A204.1 (cell line): ENCODE measurements around the gene LDLRAD4.

Experiments used
- FAIRE-seq: peaks from 2 replicates; lab custom pipeline; 2012; peaks lifted over from hg19 to GRCh38; lab: Jason Lieb, UNC

Gene LDLRAD4

GRCh38 chr18:13409026-13409425, 190.5 kb downstream of the LDLRAD4 start:
- no peak for FAIRE-seq

DNA sequence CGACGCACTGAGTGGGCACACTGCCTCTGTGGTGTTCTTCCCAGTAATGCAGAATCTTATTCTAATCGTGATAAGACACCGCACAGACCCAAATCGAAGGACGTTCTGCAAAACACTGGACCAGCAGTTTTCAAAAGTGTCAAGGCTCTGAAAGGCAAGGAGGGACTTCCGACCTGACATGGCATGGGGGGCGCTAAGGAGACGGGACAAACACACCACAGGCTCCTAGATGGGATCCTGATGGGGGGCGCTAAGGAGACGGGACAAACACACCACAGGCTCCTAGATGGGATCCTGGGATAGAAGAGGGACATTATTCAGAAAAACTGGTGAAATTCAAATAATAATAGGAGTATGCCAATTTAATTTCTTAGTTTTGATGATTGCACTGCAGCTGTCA, 191.4 kb downstream of the LDLRAD4 start:
- no peak for FAIRE-seq

DNA sequence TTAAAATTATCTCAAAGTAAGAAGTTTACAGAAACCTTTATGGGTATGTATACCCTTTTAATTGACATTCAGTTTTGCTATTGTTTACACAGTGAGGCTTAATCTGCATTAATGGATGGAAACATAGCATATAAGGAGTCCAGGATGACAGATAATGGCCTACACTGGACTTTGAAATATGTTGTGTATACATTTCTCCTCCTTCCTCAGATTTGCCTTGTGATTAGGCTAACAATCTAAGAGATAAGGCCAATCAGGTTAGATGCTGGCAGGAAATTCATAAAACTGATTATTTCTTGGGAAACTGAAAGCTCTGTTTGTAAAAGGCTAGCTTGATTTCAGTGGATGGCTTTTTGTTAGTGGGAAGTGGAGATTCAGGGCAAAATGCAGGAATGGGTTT, 191.9 kb downstream of the LDLRAD4 start:
- FAIRE-seq = no peak

- no peak for FAIRE-seq
Observed at GRCh38 chr18:13412017-13412416, 193.5 kb downstream of the LDLRAD4 start.

- no peak for FAIRE-seq
Observed at GRCh38 chr18:13412901-13413300, 194.3 kb downstream of the LDLRAD4 start.

DNA sequence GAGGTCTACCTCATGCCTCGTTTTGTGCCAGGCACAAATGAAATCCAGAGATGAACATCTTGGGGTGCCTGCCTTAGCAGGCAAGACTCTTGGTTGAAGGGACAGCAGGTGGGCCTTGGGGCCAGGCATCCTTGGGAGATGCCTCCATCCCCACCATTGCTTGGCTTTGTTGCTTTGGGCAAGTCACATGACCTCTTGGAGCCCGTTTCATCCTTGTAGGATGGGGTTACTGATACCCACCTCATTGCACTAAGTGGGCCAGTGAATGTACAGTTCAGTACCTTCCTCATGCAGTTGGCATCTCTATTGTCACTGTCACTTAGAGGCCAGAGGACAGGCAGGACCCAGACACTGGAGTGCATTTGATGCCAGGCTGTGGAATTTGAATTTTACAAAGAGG, 195.5 kb downstream of the LDLRAD4 start:
- FAIRE-seq = no peak

DNA sequence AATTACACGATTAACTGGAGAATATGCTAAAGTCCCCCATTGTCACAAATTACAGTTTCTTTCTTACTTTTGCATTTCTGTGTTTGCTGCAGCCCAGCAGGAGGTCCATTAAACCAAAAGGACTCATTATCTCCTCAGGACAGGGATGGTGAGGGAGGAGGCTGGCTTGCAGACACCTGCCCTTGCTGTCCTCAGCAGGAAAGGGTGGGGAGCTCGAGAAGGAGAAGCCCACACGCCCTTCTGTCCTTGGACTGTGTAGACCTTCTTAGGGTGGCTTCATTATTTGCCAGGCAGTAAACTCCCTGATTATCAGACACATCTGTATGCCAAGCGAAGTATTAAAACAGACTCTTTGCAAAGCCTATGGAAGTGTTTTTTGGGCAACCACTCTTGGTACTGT, 196.0 kb downstream of the LDLRAD4 start:
- FAIRE-seq = no peak

DNA sequence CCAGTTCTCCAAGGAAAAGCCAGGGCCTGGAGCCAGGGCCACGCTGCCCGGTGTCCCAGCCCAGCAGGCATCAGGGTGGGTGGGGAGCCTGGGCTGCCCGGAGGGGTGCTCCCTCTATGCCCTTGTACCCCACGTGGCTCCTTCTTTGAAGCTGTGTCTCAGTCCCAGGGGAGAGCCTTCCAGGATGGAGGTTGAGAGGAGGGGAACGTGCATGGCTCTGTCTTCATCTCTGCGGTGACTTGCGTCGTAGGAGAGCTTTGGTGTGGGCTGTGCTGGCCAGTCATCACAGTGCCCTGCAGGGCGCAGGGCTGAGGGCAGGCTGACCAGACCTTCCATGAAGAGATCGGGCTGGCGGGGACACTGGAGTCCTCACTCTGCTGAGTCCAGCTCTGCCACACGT, 197.2 kb downstream of the LDLRAD4 start:
- no peak for FAIRE-seq

DNA sequence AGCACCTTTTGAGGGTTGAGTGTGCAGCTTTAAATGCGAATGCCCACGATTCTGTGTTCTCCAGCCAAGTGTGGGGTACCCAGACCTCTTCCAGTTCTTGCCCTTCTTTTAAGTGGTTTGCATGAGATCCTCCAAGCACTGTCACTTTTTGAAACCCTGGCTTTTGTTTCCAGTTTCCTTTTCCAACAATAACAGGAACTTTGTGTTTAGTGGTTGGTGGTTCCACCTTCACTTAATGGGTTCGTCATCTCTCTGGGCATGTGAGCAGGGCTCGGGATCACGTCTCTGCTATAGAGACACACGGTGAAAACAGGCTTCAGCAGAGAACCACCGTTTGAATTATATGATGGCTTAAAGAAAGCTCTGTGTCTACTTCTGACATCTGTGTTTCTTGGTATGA, 197.6 kb downstream of the LDLRAD4 start:
- FAIRE-seq = no peak

GRCh38 chr18:13416848-13417247, 198.3 kb downstream of the LDLRAD4 start:
- no peak for FAIRE-seq

GRCh38 chr18:13418013-13418710, 199.6 kb downstream of the LDLRAD4 start:
- FAIRE-seq = no peak

GRCh38 chr18:13420969-13421686, 202.6 kb downstream of the LDLRAD4 start:
- FAIRE-seq = no peak

- FAIRE-seq = no peak
Observed at GRCh38 chr18:13422541-13423147, 204.1 kb downstream of the LDLRAD4 start.

DNA sequence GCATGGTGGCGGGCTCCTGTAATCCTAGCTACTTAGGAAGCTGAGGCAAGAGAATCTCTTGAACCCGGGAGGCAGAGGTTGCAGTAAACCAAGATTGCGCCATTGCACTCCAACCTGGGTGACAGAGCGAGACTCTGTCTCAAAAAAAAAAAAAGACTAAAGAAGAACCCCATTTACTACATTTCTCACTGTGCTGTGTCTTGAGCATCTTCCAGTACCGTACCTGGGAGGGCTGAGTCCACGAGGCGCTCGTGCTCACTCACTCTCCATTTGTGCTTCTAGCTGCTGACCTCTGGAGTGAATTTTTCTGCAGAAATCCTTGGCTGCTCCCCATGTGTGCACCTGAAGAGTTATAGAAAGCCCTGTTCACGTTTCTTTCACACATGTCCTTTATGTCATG, 204.8 kb downstream of the LDLRAD4 start:
- no peak for FAIRE-seq

DNA sequence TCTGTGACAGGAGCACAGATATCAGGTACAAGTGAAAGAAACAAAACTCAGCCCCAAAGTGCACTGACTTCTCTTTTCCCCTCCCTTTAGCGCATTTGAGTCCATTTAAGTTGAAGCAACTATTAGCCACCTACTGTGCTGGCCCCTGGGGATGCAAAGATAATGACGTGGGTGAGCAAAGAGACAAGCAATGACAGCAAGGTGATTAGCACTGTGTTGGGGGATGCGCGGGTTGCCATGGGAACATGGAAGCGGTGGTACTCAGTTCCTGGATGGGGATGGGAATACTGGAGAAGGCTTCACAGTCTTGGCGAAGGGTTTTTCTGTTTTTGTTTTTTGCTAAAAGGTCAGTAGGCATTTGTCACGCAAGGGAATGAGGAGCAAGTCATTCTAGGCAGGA, 205.8 kb downstream of the LDLRAD4 start:
- FAIRE-seq = no peak

DNA sequence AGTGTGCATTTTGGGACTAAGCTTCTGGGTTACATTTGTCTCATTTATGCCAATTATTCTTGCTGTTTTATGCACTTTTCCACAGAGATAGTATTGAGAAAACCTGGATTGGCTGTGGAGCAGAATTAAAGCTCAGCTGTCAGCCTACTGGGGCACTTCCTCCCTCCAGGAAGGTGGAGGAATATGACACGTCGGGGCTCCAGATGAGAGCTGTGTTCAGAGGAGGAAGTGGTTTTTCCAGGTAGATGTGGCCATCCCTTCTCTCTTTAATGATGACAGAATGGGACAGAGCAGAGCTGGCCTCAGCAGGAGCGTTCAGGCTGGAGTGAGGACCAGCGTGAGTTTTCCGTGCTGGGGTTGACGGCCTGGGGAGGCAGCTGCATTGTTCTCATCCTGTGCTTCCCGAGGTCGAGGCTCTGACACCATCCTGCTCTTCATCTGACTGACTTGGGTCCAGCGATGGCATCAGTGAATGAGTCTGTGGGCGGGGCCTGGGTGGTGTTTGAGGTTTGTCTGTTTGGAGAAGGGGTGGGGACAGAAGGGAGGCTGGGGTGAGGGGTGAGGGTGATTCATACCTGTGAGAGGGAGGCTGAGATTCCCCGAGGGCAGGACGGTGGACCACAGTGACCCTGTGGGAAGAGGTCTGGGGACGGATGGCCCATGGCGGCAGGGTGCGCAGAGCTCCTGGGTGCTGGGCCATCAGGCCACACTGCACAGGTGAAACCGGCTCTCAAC, 207.0 kb downstream of the LDLRAD4 start:
- FAIRE-seq = no peak

- no peak for FAIRE-seq
Observed at GRCh38 chr18:13427354-13427753, 208.8 kb downstream of the LDLRAD4 start.

DNA sequence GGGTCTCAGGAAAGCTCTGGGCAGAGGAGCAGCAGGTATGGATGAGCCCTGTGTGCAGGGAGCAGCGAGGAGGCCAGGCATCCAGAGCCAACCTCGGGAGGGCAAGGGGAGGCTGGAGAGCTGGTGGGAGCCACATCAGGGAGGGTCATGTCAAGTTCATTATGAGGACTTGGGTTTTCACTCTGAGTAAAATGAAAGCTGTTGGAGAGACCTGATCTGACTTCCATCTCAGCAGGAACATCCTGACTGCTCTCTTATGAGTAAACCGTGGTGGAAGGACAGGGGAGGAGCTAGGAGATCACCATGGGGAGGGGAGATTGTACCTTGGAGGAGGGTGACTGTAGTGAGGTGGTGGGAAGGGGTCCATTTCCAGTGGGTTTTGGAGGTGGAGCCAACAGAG, 209.8 kb downstream of the LDLRAD4 start:
- no peak for FAIRE-seq

DNA sequence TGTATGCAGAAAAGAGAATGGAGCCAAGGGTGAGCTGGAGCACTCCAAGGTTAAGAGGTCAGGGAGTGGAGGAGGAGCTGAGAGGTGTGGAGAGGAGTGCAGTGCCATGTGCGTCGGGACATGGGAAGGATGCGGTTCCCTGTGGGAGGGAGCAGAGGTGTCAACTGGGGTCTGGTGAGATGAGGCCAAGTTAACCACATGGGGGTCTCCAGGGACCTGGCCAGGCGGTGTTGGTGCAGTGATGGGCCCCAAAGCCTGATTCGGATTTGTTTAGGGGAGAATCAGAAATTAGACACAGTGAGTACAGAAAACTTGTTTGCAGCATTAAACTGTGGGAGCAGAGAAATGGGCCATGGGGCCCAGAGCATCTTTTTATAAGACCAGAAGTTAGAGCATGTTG, 210.5 kb downstream of the LDLRAD4 start:
- no peak for FAIRE-seq

- FAIRE-seq = no peak
Observed at GRCh38 chr18:13429884-13430510, 211.4 kb downstream of the LDLRAD4 start.

- no peak for FAIRE-seq
Observed at GRCh38 chr18:13430663-13431062, 212.1 kb downstream of the LDLRAD4 start.

DNA sequence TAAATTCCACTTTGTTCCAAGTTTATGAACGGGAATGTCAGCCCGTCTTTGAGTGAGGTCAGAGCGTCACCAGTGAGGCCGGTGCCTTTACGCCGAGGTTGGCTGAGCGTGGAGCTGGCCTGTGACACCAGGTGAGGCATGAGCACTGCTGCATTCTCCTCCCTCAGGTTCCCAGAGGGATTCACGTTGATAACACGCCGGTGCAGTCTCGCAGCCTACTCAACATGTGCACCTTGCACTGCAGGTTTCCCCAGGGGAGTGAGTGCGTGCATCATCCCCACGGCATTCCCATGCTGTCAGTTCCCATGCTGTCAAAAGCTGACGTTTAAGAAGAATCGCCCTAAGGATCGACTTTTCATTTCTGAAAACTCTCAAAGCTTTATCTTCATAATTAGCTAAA, 213.3 kb downstream of the LDLRAD4 start:
- no peak for FAIRE-seq

DNA sequence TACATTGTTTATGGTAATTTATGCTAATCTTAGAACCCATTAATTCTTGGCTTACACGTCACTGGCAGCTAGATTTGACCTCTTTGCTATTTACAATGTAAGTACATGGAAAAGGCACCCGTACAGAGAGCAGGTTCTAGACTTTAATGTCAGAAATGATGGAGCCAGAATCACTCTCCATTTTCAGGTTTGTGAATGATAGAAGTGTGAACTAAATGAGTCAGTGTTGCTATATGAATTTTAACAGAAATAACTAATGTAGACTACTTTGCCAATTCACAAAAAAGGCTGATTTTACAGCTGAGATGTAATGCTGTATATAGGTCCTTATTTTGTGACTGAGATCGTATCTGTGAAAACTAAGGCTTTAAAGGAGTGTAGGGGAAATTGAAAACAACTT, 214.6 kb downstream of the LDLRAD4 start:
- FAIRE-seq = no peak
